OCI-LY1 (cell line): ENCODE results near the gene UNC13D.

Experiments used
- CTCF ChIP-seq: fragments of 200-600 bp; sonication (generic), shearing (Covaris generic); IDR thresholded peaks from 2 replicates; pipeline ENCODE4 v1.5.1; 2017; ENCODE audit warnings: mild to moderate bottlenecking, antibody characterized with exemption, low read length, moderate library complexity, mixed read lengths
- EZH2 ChIP-seq: fragments of 200-600 bp; sonication (generic), shearing (Covaris generic); IDR thresholded peaks from 2 replicates; pipeline ENCODE4 v1.8.0; 2017; ENCODE audit warnings: borderline replicate concordance, mixed run types, mild to moderate bottlenecking, antibody characterized with exemption, low read length, moderate library complexity, mixed read lengths

- TF ChIP-seq CTCF (no peak), EZH2 (no peak)
Observed at GRCh38 chr17:75850928-75851692, 6.9 kb upstream of the UNC13D start.
